Neural cell (in vitro differentiated cells): Measurements from ENCODE around the gene KRTAP1-3. TPM values are rescaled to one million over a fixed set of nuclear protein-coding genes. Genes with fewer than 3 reads are reported as not detected.

ENCODE experiments used
- H2AFZ ChIP-seq: fragments of 200-600, 300-800 bp; sonication (generic), shearing (Covaris generic); 2 replicates; pipeline ENCODE4 v1.6.0; 2014; ENCODE audit warnings: low read depth, mild to moderate bottlenecking, antibody characterized with exemption, low read length, moderate library complexity
- H3F3A ChIP-seq: fragments of 200-600 bp; shearing (Covaris generic); 2 replicates; pipeline ENCODE4 v1.6.1; 2016; ENCODE audit warnings: mild to moderate bottlenecking, moderate library complexity, mixed read lengths, antibody characterized with exemption, low read length; ENCODE audit not compliant: insufficient read depth, poor library complexity, severe bottlenecking
- H3K27ac ChIP-seq: fragments of 200-600, 300-800 bp; sonication (generic), shearing (Covaris generic); 2 replicates; pipeline ENCODE4 v1.5.1; 2014; ENCODE audit warnings: mild to moderate bottlenecking, low read length, moderate library complexity
- H3K27me3 ChIP-seq: fragments of 300-800, 200-600 bp; sonication (generic), shearing (Covaris generic); 2 replicates; pipeline ENCODE4 v1.6.0; 2014; ENCODE audit warnings: mild to moderate bottlenecking, low read depth, low read length, moderate library complexity; ENCODE audit not compliant: insufficient read depth
- H3K36me3 ChIP-seq: fragments of 300-800, 200-600 bp; sonication (generic), shearing (Covaris generic); 2 replicates; pipeline ENCODE4 v1.5.1; 2014; ENCODE audit warnings: mild to moderate bottlenecking, antibody characterized with exemption, low read length, moderate library complexity; ENCODE audit not compliant: insufficient read depth
- H3K4me2 ChIP-seq: fragments of 300-800, 200-600 bp; sonication (generic), shearing (Covaris generic); 2 replicates; pipeline ENCODE4 v1.6.0; 2014; ENCODE audit warnings: mild to moderate bottlenecking, low read length
- H3K4me3 ChIP-seq: fragments of 300-800, 200-600 bp; sonication (generic), shearing (Covaris generic); 2 replicates; pipeline ENCODE4 v1.5.1; 2014; ENCODE audit warnings: mild to moderate bottlenecking, low read length, moderate library complexity
- H3K79me2 ChIP-seq: fragments of 200-600 bp; shearing (Covaris generic); replicated peaks from 2 replicates; pipeline ENCODE4 v1.6.0; 2014; ENCODE audit warnings: mild to moderate bottlenecking, low read length, moderate library complexity; ENCODE audit not compliant: insufficient read depth
- H3K9ac ChIP-seq: fragments of 300-800, 200-600 bp; sonication (generic), shearing (Covaris generic); 2 replicates; pipeline ENCODE4 v1.6.1; 2016; ENCODE audit warnings: mild to moderate bottlenecking, low read length, mixed read lengths
- H3K9me2 ChIP-seq: fragments of 200-600 bp; shearing (Covaris generic); 2 replicates; pipeline ENCODE4 v1.6.1; 2016; ENCODE audit warnings: mild to moderate bottlenecking, low read length, mixed read lengths; ENCODE audit not compliant: insufficient read depth
- H3K9me3 ChIP-seq: fragments of 200-600, 300-800 bp; sonication (generic), shearing (Covaris generic); 2 replicates; pipeline ENCODE4 v1.6.1; 2016; ENCODE audit warnings: mild to moderate bottlenecking, mixed run types, low read length, moderate library complexity, mixed read lengths
- H4K20me1 ChIP-seq: fragments of 200-600 bp; shearing (Covaris generic); 2 replicates; pipeline ENCODE4 v1.6.1; 2016; ENCODE audit warnings: mild to moderate bottlenecking, mixed run types; ENCODE audit not compliant: insufficient read depth
- EZH2 ChIP-seq: fragments of 200-600, 300-800 bp; shearing (Covaris generic), sonication (generic); IDR thresholded peaks from 2 replicates; pipeline ENCODE4 v1.6.1; 2014; ENCODE audit warnings: antibody characterized with exemption, low read length, borderline replicate concordance, mild to moderate bottlenecking; ENCODE audit not compliant: insufficient read depth, poor library complexity, severe bottlenecking
- REST ChIP-seq: IDR thresholded peaks from 2 replicates; pipeline ENCODE4 v1.6.1; 2012; ENCODE audit warnings: borderline replicate concordance
- SMC3 ChIP-seq: fragments of 450-650 bp; conservative IDR thresholded peaks from 2 replicates; pipeline ENCODE4 v1.6.1; 2014; ENCODE audit warnings: antibody characterized with exemption, mild to moderate bottlenecking, moderate library complexity; ENCODE audit not compliant: poor library complexity
- TAF1 ChIP-seq: IDR thresholded peaks from 2 replicates; pipeline ENCODE4 v1.6.1; 2012; ENCODE audit warnings: low read depth
- polyA plus RNA-seq: library from polyadenylated mRNA; depleted of rRNA; stranded (reverse); fragments of >200 nt; gene quantifications from 2 replicates; pipeline ENCODE4 v1.2.3, GENCODE V29; 2014
- small RNA-seq, 3 experiments: library from RNA; depleted of rRNA; stranded (forward); fragments of <200 nt; gene quantifications; one replicate each; pipeline ENCODE3, GENCODE V24; 2012

Gene KRTAP1-3
- polyA plus RNA-seq, 1 donor from 2014 or later: not detected

- H3K79me2 ChIP-seq: no peaks in the 10 kb centered on the region
- H3K9me2 ChIP-seq: no peaks in the 10 kb centered on the region
- no peaks in the 10 kb centered on the region for H3K9me3 ChIP-seq
- no peak within 1 kb of the TSS for H3K27ac ChIP-seq
- no peak within 1 kb of the TSS for H3K4me3 ChIP-seq
- H4K20me1 ChIP-seq: no peaks in the 10 kb centered on the region
- H3K4me2 ChIP-seq: no peak within 1 kb of the TSS
- no peak within 1 kb of the TSS for H3K9ac ChIP-seq
- TF ChIP-seq EZH2 (no peak), TAF1 (no peak), SMC3 (no peak), REST (no peak)
- H3F3A ChIP-seq: no peaks in the 10 kb centered on the region
- no peak within 1 kb of the TSS for H2AFZ ChIP-seq
- H3K36me3 ChIP-seq: no peaks in the 10 kb centered on the region
- no peaks in the 10 kb centered on the region for H3K27me3 ChIP-seq
Observed at GRCh38 chr17:40984226-40984625, 50.4 kb downstream of the KRTAP1-3 start, which contains the start of gene KRT40. TSS of gene KRT40 (minus strand) at chr17:40984326. CDS start at chr17:40984273, 53 bp downstream.

Small RNA genes lying within 50 kb of the gene (small RNA-seq; reads per million reads assigned to genes)
- 0 reads per million in 3 experiments for gene KRTAP3-4P

Other genes with a start within 250 kb of the KRTAP1-3 start
- not detected in 2 replicates for gene KRT28, start 234.9 kb downstream of the KRTAP1-3 start, polyA plus RNA-seq
- gene KRT10, start 212.3 kb downstream of the KRTAP1-3 start, polyA plus RNA-seq: 42.8 and 54.2 TPM in 2 replicates
- gene KRT12, start 167.7 kb downstream of the KRTAP1-3 start, polyA plus RNA-seq: not detected in 2 replicates
- gene KRT20, start 149.6 kb downstream of the KRTAP1-3 start, polyA plus RNA-seq: not detected in 2 replicates
- gene KRT23, start 97.2 kb downstream of the KRTAP1-3 start, polyA plus RNA-seq: 0.37 and 0.86 TPM in 2 replicates
- not detected in 2 replicates for gene KRT39, start 67.9 kb downstream of the KRTAP1-3 start, polyA plus RNA-seq
- gene KRT40, start 50.5 kb downstream of the KRTAP1-3 start, polyA plus RNA-seq: not detected in 2 replicates
- gene KRTAP3-3, start 40.7 kb downstream of the KRTAP1-3 start, polyA plus RNA-seq: not detected in 2 replicates
- gene KRTAP3-2, start 35.0 kb downstream of the KRTAP1-3 start, polyA plus RNA-seq: not detected in 2 replicates
- gene KRTAP3-1, start 25.7 kb downstream of the KRTAP1-3 start, polyA plus RNA-seq: not detected in 2 replicates
- not detected in 2 replicates for gene KRTAP1-5, start 7.7 kb downstream of the KRTAP1-3 start, polyA plus RNA-seq
- gene KRTAP1-4, start 4.7 kb downstream of the KRTAP1-3 start, polyA plus RNA-seq: not detected in 2 replicates
- not detected in 2 replicates for gene KRTAP1-1, start 6.6 kb upstream of the KRTAP1-3 start, polyA plus RNA-seq
- not detected in 2 replicates for gene KRTAP2-1, start 12.4 kb upstream of the KRTAP1-3 start, polyA plus RNA-seq
- not detected in 2 replicates for gene KRTAP2-2, start 20.4 kb upstream of the KRTAP1-3 start, polyA plus RNA-seq
- not detected in 2 replicates for gene KRTAP2-3, start 25.2 kb upstream of the KRTAP1-3 start, polyA plus RNA-seq
- gene KRTAP2-4, start 31.0 kb upstream of the KRTAP1-3 start, polyA plus RNA-seq: not detected in 2 replicates
- gene KRTAP4-7, start 49.3 kb upstream of the KRTAP1-3 start, polyA plus RNA-seq: not detected in 2 replicates
- gene KRTAP4-8, start 63.3 kb upstream of the KRTAP1-3 start, polyA plus RNA-seq: not detected in 2 replicates
- gene KRTAP4-16, start 67.3 kb upstream of the KRTAP1-3 start, polyA plus RNA-seq: not detected in 2 replicates
- gene KRTAP4-9, start 70.5 kb upstream of the KRTAP1-3 start, polyA plus RNA-seq: not detected in 2 replicates
- gene KRTAP4-11, start 83.5 kb upstream of the KRTAP1-3 start, polyA plus RNA-seq: not detected in 2 replicates
- gene KRTAP4-12, start 89.3 kb upstream of the KRTAP1-3 start, polyA plus RNA-seq: not detected in 2 replicates
- gene KRTAP4-6, start 105.7 kb upstream of the KRTAP1-3 start, polyA plus RNA-seq: not detected in 2 replicates
- gene KRTAP4-5, start 115.0 kb upstream of the KRTAP1-3 start, polyA plus RNA-seq: not detected in 2 replicates
- not detected in 2 replicates for gene KRTAP4-4, start 125.9 kb upstream of the KRTAP1-3 start, polyA plus RNA-seq
- gene KRTAP4-3, start 133.3 kb upstream of the KRTAP1-3 start, polyA plus RNA-seq: not detected in 2 replicates
- not detected in 2 replicates for gene KRTAP4-2, start 143.3 kb upstream of the KRTAP1-3 start, polyA plus RNA-seq
- not detected in 2 replicates for gene KRTAP4-1, start 150.0 kb upstream of the KRTAP1-3 start, polyA plus RNA-seq
- gene KRTAP9-1, start 155.0 kb upstream of the KRTAP1-3 start, polyA plus RNA-seq: not detected in 2 replicates
- gene KRTAP9-2, start 191.8 kb upstream of the KRTAP1-3 start, polyA plus RNA-seq: not detected in 2 replicates
- not detected in 2 replicates for gene KRTAP9-3, start 197.6 kb upstream of the KRTAP1-3 start, polyA plus RNA-seq
- not detected in 2 replicates for gene KRTAP9-8, start 203.1 kb upstream of the KRTAP1-3 start, polyA plus RNA-seq
- not detected in 2 replicates for gene KRTAP9-4, start 214.8 kb upstream of the KRTAP1-3 start, polyA plus RNA-seq
- gene KRTAP9-9, start 220.5 kb upstream of the KRTAP1-3 start, polyA plus RNA-seq: not detected in 2 replicates
- gene KRTAP9-6, start 230.5 kb upstream of the KRTAP1-3 start, polyA plus RNA-seq: not detected in 2 replicates
- gene KRTAP9-7, start 240.8 kb upstream of the KRTAP1-3 start, polyA plus RNA-seq: not detected in 2 replicates